PFSK-1 (cell line): Measurements from ENCODE around the gene GAD1.

ENCODE experiments used
- FOXP2 ChIP-seq: optimal IDR thresholded peaks from 2 replicates; pipeline ENCODE3; 2011; ENCODE audit warnings: borderline replicate concordance, control low read depth, inconsistent platforms; ENCODE audit not compliant: insufficient read depth; ENCODE audit errors: extremely low read length, extremely low read depth
- POLR2AphosphoS5 ChIP-seq: IDR thresholded peaks from 2 replicates; pipeline ENCODE4 v1.6.1; 2012; ENCODE audit warnings: low read depth, mild to moderate bottlenecking, control low read depth, low read length, moderate library complexity
- SIN3A ChIP-seq: IDR thresholded peaks from 2 replicates; pipeline ENCODE4 v1.6.1; 2012; ENCODE audit warnings: mild to moderate bottlenecking, low read length, moderate library complexity, borderline replicate concordance; ENCODE audit not compliant: insufficient read depth
- TAF1 ChIP-seq: IDR thresholded peaks from 2 replicates; pipeline ENCODE4 v1.6.1; 2012; ENCODE audit warnings: low read length, control low read depth, borderline replicate concordance; ENCODE audit not compliant: insufficient read depth
- TF ChIP-seq, protein P1 (sequence below), 2 experiments: IDR thresholded peaks; 2 replicates each; pipeline versions ENCODE4 v1.6.1 to v1.8.0; 2011 to 2012; ENCODE audit warnings: low read depth in 2 of 2, low read length in 2 of 2, control low read depth in 1 of 2, inconsistent platforms in 1 of 2, mild to moderate bottlenecking in 1 of 2, moderate library complexity in 1 of 2; ENCODE audit not compliant: insufficient read depth in 1 of 2

GAD1 gene

GRCh38 chr2:170822290-170823087, 5.8 kb downstream of the GAD1 start:
- TF ChIP-seq TAF1 (no peak), POLR2AphosphoS5 (no peak), SIN3A (no peak), FOXP2 (no peak)
- TF ChIP-seq, protein P1, sequence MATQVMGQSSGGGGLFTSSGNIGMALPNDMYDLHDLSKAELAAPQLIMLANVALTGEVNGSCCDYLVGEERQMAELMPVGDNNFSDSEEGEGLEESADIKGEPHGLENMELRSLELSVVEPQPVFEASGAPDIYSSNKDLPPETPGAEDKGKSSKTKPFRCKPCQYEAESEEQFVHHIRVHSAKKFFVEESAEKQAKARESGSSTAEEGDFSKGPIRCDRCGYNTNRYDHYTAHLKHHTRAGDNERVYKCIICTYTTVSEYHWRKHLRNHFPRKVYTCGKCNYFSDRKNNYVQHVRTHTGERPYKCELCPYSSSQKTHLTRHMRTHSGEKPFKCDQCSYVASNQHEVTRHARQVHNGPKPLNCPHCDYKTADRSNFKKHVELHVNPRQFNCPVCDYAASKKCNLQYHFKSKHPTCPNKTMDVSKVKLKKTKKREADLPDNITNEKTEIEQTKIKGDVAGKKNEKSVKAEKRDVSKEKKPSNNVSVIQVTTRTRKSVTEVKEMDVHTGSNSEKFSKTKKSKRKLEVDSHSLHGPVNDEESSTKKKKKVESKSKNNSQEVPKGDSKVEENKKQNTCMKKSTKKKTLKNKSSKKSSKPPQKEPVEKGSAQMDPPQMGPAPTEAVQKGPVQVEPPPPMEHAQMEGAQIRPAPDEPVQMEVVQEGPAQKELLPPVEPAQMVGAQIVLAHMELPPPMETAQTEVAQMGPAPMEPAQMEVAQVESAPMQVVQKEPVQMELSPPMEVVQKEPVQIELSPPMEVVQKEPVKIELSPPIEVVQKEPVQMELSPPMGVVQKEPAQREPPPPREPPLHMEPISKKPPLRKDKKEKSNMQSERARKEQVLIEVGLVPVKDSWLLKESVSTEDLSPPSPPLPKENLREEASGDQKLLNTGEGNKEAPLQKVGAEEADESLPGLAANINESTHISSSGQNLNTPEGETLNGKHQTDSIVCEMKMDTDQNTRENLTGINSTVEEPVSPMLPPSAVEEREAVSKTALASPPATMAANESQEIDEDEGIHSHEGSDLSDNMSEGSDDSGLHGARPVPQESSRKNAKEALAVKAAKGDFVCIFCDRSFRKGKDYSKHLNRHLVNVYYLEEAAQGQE (IDR thresholded peaks at IDR 0.05; ENCODE audit: insufficient read depth in 1 of 2, low read depth in 2 of 2, low read length in 2 of 2), result no peak

DNA sequence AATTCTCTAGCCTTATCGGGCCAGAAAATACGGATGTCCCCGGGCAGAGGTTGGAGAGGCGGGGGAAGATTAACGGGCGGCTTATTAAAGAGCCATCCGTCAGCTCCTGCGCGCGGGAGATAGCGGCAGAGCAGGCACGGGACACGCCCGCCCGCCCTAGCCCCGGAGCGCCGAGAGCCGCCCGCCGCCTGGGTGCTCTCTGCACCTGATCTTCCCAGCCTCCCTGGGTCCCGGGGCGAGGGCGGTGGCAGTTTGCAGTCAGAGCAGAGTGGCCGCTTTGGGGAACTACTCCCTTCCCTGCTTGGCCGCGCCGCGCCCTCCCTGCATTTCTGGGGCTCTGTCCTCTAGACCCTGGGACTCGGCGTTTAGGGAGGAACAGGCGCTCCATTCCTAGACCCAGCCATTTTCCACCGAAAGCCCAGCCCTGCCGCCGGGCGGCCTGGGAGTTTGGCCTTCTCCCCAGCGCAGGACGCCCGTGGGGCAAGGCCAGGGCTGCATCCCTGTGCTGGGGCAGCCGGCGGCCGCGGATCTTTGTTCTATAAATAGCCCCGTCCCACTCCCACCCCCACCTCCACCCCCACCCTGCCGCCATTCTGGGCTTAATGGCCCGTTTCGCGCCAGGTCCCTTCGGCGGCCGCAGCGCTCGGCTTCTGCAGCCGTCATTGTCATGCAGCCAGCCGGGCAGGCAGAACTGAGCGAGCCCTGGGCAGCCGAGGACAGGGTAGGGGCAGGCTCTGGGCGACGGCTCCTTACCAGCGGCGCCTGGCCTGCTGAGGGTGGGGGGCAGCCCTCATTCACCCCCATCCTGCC, 6.6 kb downstream of the GAD1 start:
- TF ChIP-seq SIN3A, result no peak
- TF ChIP-seq, protein P1 (IDR thresholded peaks at IDR 0.05; ENCODE audit: insufficient read depth in 1 of 2, low read depth in 2 of 2, low read length in 2 of 2), result no peak
- TF ChIP-seq TAF1, result no peak
- TF ChIP-seq POLR2AphosphoS5, result no peak
- no peak for TF ChIP-seq FOXP2

DNA sequence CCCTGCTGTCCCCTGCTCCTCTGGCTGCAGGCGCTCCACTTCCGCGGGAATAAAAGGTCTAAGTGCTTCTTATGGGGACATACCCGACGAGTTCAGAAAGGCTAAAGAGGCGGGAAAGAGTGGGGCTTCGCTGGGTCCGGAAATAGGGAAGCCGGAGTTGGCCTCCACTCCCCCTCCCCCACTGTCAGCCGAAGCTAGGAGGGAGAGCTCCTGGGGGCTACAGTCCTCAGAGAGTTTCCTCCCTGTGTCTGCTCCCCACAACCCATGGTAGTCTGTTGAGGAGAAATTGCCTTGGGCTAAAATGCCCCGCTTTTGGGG, 7.2 kb downstream of the GAD1 start:
- TF ChIP-seq FOXP2 (no peak), SIN3A (no peak), POLR2AphosphoS5 (no peak), TAF1 (no peak)
- TF ChIP-seq, protein P1 (IDR thresholded peaks at IDR 0.05; ENCODE audit: insufficient read depth in 1 of 2, low read depth in 2 of 2, low read length in 2 of 2), result no peak

DNA sequence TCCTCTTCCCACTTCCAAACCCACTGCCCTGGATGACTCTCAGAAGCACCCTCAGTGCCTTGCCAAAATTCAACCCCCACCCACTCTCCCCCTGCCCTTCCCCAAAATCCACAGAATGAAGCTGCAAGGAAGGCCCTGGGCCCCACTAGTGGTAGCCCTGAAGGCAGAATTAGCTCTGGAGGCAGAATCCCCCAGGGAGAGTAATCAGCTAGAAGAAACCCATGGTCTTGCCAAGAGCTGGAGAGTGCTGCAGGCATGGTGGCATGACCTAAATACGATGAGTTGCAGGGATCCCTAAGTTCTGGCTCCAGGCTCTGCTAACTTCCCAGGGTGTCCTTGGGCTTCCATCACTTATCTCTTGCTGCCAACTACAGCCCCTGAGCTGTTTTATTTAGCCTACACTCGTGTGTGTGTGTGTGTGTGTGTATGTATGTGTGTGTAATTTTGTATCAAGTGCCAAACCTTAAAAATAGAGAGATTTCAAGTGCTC, 7.9 kb downstream of the GAD1 start:
- no peak for TF ChIP-seq TAF1
- TF ChIP-seq SIN3A, result no peak
- TF ChIP-seq FOXP2, result no peak
- TF ChIP-seq, protein P1 (IDR thresholded peaks at IDR 0.05; ENCODE audit: insufficient read depth in 1 of 2, low read depth in 2 of 2, low read length in 2 of 2), result no peak
- TF ChIP-seq POLR2AphosphoS5, result no peak
